Measurements from ENCODE around the gene NDUFB11.
"Not testable (repeated sequence)": the region's sequence is repeated elsewhere in the genome, so short reads cannot be mapped to it uniquely, and the experiment has no call there.

NDUFB11 gene

DNA sequence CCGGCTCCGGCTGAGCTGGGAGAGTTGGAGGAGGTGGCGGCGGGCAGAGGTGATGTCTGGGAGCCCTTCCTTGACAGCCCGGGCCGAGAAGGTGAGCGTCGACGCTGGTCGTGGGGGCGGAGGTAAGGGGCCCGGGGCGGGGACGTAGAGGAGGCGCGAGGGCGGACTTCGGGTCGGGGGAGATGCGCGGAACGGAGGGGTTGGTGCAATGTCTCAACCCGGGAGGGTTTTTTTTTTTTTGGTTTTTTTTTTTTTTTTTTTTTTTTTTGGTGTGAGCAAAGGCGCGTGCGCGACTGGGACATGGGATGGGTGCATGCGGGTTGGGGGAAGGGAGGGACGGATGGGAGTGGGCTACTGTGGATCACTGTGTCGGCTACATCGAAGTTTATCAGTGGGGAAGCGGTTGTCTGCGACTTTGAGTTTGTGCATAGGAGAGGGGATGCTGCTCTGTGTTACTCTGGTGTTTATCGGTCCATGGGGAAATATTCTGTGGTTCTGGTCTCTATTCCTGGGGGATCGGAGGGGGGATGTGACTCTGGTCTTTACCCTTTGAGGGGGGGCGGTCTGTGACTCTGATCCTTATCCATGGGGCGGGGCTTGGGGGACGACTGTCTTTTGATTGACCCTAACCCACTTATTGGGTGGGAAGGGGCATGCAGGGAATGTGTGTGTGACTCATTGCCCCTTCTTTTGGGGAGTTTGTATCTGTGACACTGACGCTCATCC lies 1.1 kb upstream of the NDUFB11 start:
- DNase-seq: no peak

DNA sequence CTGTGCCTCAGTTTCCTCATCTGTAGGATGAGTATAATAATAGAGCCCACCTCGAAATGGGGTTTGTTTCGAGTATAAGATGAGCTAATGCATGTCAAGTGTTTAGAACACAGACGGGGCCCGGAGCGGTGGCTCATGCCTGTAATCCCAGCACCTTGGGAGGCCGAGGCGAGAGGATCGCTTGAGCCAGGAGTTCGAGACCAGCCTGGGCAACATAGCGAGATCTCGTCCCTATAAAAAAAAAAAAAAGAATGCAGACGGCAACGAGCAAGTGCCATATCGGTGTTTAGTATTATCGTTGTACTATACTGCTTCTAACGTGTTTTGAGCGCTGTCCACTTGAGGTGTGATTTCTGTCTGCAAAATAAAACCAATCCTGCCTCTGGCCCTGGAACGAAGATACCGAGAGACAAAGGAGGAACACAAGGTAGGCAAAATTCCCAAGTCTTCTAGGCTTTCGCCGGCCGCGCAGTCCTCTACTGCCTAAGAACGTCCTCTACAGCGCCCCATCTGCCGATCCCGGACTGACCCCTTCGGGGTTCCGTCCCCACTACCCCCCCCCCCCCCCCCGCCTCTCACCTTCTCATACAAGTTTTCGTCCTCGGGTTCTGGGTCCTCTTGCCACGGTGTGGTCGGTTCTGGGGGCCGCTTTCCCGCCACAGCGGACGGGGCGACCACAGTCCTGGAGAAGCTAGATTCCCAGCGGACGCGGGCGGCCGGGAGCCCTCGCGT lies 442 bp downstream of the NDUFB11 start:
- DNase-seq: peak; percentile 42

- no peak for DNase-seq
These were observed 6.3 kb downstream of the NDUFB11 start for GRCh38 chrX:47138171-47138570.

DNA sequence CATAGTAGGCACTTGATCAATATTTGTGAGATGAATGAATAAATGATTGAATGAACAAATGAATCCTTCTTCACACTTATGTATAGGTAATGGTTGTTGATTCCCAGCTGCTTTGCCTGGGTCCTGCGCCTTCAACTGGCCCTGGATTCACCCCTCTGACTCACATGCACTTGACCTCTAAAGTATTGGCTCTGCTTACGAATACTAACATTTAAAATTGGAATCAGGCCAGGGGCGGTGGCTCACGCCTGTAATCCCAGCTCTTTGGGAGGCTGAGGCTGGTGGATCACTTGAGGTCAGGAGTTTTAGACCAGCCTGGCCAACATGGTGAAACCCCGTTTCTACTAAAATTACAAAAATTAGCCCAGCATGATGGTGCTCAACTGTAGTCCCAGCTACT lies 8.9 kb downstream of the NDUFB11 start:
- DNase-seq: peak; percentile 15

DNA sequence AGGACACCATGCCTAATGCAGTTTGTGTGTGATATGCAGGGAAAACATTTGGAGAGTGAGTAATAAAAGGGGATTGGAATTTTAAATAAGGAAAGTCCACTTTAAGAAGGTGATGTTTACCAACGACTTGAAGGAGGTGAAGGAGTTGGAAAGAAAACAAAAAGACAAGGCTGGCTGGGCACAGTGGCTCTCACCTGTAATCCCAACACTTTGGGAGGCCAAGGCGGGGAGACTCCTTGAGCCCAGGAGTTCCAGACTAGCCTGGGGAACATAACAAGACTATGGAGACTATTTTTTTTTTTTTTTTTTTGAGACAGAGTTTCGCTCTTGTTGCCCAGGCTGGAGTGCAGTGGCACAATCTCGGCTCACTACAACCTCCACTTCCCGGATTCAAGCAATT lies 11.0 kb downstream of the NDUFB11 start:
- no peak for DNase-seq

GRCh38 chrX:47129899-47130358 lies 14.6 kb downstream of the NDUFB11 start:
- peak; percentile 6 for DNase-seq

DNA sequence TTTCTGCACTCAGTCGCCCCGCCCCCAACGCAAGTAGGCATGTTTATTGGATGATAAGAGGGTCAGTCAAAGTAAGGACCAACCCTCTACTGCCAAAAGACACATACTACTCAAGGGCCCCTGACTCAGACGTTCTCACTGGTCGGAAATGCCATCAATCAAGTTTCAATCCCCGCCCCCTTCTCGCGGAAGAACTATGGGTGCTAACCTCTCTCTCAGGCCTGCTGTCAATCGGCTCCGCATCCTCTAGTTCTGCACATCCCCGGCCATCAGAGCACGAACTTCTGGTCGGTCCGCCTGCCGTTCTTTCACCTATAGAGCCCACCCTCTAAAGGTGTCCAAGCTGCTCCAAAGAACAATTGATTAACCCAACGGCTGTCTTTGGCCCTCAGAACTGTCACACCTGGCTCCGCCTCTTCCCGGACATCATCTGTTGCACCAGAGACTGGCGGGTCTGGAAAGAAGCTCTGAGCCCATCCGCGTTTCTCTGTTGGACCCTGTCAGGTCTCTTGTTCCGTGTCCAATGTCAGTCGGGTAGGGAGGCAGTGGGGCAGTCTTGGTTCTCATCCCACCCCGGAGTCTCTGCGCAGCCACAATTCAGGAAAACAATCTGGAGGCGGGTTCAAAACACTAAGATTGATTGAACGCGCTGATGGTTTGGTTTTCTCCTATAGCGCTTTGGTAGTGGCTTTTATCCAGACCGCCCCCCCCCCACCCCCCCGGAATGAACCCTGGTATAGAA lies 15.2 kb downstream of the NDUFB11 start:
- peak; percentile 96 for DNase-seq

DNA sequence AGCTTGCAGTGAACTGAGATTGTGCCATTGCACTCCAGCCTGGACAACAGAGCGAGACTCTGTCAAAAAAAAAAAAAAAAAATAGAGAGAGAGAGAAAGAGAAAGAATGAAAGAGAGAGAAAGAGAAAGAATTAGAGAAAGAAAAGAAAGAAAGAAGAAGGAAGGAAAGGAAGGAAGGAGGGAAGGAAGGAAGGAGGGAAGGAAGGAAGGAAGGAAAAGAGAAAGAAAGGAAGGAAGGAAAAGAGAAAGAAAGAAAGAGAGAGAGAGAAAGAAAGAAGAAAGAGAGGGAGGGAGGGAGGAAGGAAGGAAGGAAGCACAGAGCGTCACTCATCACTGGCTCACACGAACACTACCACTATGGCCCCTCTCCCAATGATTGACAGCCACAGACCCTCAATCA lies 20.0 kb downstream of the NDUFB11 start:
- not testable (repeated sequence) for DNase-seq

- DNase-seq: not testable (repeated sequence)
These were observed 27.9 kb downstream of the NDUFB11 start for GRCh38 chrX:47116551-47117110.

GRCh38 chrX:47112316-47112954 lies 32.1 kb downstream of the NDUFB11 start:
- DNase-seq: no peak

- DNase-seq: not testable (repeated sequence)
These were observed 33.4 kb downstream of the NDUFB11 start for GRCh38 chrX:47110936-47111615.

GRCh38 chrX:47101206-47101605 lies 43.3 kb downstream of the NDUFB11 start:
- DNase-seq: no peak

- no peak for DNase-seq
These were observed 46.0 kb downstream of the NDUFB11 start for GRCh38 chrX:47098338-47099094.

- no peak for DNase-seq
These were observed 47.5 kb downstream of the NDUFB11 start for GRCh38 chrX:47097018-47097417.

- DNase-seq: no peak
These were observed 50.6 kb downstream of the NDUFB11 start for GRCh38 chrX:47093860-47094259.

DNA sequence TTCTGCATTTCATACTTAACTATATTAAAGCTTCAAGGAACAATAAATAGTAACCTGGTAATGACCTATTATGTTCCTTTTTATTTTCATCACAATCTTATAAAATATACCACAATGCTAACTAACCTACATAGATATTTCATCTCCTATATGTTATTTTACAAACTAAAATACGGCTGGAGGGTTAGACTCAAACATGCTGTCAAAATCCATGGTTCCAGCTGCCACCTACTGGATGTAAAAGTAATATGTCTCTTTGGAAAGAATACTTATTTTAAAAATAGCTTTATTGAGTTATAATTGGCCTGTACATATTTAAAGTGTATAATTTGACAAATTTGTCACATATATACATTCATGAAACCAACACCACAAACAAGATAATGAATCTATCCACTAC lies 51.3 kb downstream of the NDUFB11 start:
- peak; percentile 19 for DNase-seq

All from fibroblast of skin of right biceps (primary cell).